Transverse colon (tissue), 3 donors: ENCODE results near the gene STK32A.

Experiments
- CTCF ChIP-seq, 5 experiments: fragments of 200-600 bp in 3 of 5; fragments of 450-650 bp in 2 of 5; sonication (generic) in 3 of 5; IDR thresholded peaks; 1 replicate in 2 of 5; 2 replicates in 3 of 5; pipeline ENCODE4 v1.5.1; 2016 to 2017; ENCODE audit warnings: antibody characterized with exemption in 5 of 5, inconsistent platforms in 3 of 5, mild to moderate bottlenecking in 2 of 5, moderate library complexity in 1 of 5
- POLR2A ChIP-seq: fragments of 450-650 bp; IDR thresholded peaks from one replicate; pipeline ENCODE4 v1.6.1; 2016; ENCODE audit warnings: antibody characterized with exemption, mild to moderate bottlenecking, moderate library complexity

GRCh38 chr5:147410496-147411358 lies 175.9 kb downstream of the STK32A start:
- TF ChIP-seq POLR2A, result no peak
- TF ChIP-seq CTCF (IDR thresholded peaks at IDR 0.05), result no peak
